ENCODE data around the gene COX4I1. TPM values are rescaled to one million over a fixed set of nuclear protein-coding genes. Genes with fewer than 3 reads are reported as not detected.

Gene COX4I1
- total RNA-seq, 1 donor from 2014 or later: 308 TPM

DNA sequence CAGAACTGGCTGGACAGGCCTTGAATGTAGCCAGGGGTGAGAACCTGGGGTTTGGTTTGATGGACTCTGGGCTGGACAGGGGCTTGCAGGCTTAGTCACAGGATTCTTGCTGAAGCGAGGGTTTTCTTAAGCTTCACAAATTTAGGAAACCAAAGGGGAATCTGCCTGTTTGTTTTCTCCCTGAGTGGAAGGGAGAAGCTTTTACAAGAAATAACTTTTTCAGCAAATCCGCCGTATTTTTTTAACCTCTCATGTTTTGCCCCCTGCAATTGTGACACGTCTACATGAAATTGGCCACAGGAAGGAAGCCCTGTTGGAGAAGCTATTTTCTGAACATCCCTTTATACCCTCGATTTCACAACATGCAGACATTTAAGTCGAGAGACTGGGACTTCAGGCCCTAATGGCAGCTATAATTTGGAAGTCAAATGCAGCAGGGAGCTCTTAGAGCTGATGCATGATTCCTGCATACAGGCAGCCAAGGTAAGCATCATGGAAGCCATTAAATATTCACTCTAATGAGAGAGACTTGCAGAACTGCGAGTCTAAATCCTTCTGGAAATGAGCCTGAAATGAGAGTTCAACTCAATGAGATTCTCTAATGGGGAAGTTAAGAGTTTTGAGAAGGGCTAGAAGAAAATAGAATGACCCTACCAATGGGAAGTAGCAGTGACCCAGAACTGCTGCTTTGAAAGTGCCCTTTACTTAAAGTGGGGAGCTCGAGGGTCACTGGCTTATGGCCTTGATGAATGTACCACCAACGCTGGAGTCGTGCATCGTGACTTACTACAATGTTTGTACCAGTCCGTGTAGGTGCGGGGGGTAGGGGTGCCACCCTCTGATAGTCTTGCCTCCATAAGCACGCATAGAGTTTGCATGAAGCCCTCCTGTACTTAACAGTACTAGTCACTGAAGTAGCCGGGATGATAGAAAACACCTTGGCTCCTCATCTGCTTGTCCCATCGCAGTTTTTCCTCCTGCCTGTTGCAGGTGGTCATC, 54.4 kb downstream of the COX4I1 start:
- H3K36me3 ChIP-seq: no peaks in the 10 kb centered on the region
- H3K79me2 ChIP-seq (ENCODE audit: low read depth): no peaks in the 10 kb centered on the region
- no peak for TF ChIP-seq EZH2phosphoT487 (IDR thresholded peaks at IDR 0.05)
- TF ChIP-seq EZH2 (IDR thresholded peaks at IDR 0.05): no peak
- TF ChIP-seq CTCF (IDR thresholded peaks at IDR 0.05): no peak
- no peak for DNase-seq (ENCODE audit: low spot score)
- H3K9me3 ChIP-seq (ENCODE audit: low read depth): no peaks in the 10 kb centered on the region
- H3K4me3 Mint-ChIP-seq: no peak overlapping the region
- H3K27ac Mint-ChIP-seq: no peak overlapping the region
- H3K27me3 ChIP-seq: peaks cover 3% of the 10 kb centered on the region
- H3K36me3 Mint-ChIP-seq: no peaks in the 10 kb centered on the region
- H3K27ac ChIP-seq: no peak overlapping the region
- peaks cover 3% of the 10 kb centered on the region for H3K9me3 Mint-ChIP-seq
- H3F3A ChIP-seq (ENCODE audit: low read depth): no peaks in the 10 kb centered on the region
- H3K27me3 Mint-ChIP-seq (ENCODE audit: insufficient read depth, low read depth): peaks cover 8% of the 10 kb centered on the region
- H3K4me1 ChIP-seq: no peaks in the 10 kb centered on the region
- H3K4me2 ChIP-seq: no peak overlapping the region
- H3K4me3 ChIP-seq: no peak overlapping the region
- H3K4me1 Mint-ChIP-seq: peaks cover 10% of the 10 kb centered on the region
- no peaks in the 10 kb centered on the region for H4K20me1 ChIP-seq (ENCODE audit: low read depth)
- no peak overlapping the region for H3K9ac ChIP-seq
- H2AFZ ChIP-seq (replicated peaks): no peak overlapping the region

DNA sequence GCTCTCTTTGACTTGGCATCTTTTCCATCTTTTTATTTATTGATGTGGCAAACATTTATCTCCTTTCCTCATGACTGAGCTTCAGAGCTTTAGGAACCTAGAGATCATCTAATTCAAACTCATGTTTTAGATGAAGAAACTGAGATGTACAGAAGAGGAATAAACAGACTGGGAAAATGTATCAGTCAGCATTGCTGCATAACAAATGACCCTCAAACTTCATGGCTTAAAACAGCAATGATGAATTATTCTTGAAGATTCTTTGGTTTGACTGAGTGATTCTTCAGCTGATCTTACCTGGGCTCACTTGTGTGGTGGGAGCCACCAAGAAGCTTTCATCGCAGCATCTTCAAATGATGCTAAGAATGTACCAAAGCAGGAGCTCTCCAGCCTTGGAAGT, 55.4 kb downstream of the COX4I1 start:
- Histone ChIP-seq H3K36me3 (no peaks in the 10 kb centered on the region), H4K20me1 (ENCODE audit: low read depth) (no peaks in the 10 kb centered on the region), H3F3A (ENCODE audit: low read depth) (no peaks in the 10 kb centered on the region), H3K9ac (no peak overlapping the region), H3K9me3 (ENCODE audit: low read depth) (no peaks in the 10 kb centered on the region), H3K27ac (no peak overlapping the region), H3K27me3 (peaks cover 3% of the 10 kb centered on the region), H2AFZ (replicated peaks) (no peak overlapping the region), H3K4me2 (no peak overlapping the region), H3K4me1 (no peaks in the 10 kb centered on the region), H3K4me3 (no peak overlapping the region), H3K79me2 (ENCODE audit: low read depth) (no peaks in the 10 kb centered on the region)
- no peak for DNase-seq (ENCODE audit: low spot score)
- H3K36me3 Mint-ChIP-seq: no peaks in the 10 kb centered on the region
- TF ChIP-seq EZH2 (IDR thresholded peaks at IDR 0.05) (no peak), EZH2phosphoT487 (IDR thresholded peaks at IDR 0.05) (no peak), CTCF (IDR thresholded peaks at IDR 0.05) (no peak)
- no peak overlapping the region for H3K27ac Mint-ChIP-seq
- peaks cover 10% of the 10 kb centered on the region for H3K4me1 Mint-ChIP-seq
- peaks cover 3% of the 10 kb centered on the region for H3K9me3 Mint-ChIP-seq
- no peak overlapping the region for H3K4me3 Mint-ChIP-seq
- H3K27me3 Mint-ChIP-seq (ENCODE audit: insufficient read depth, low read depth): peaks cover 11% of the 10 kb centered on the region

GRCh38 chr16:85856079-85856478, 56.6 kb downstream of the COX4I1 start:
- no peaks in the 10 kb centered on the region for H4K20me1 ChIP-seq (ENCODE audit: low read depth)
- peaks cover 3% of the 10 kb centered on the region for H3K27me3 ChIP-seq
- no peaks in the 10 kb centered on the region for H3K36me3 ChIP-seq
- no peaks in the 10 kb centered on the region for H3K9me3 ChIP-seq (ENCODE audit: low read depth)
- Mint-ChIP-seq H3K27me3 (ENCODE audit: insufficient read depth, low read depth) (peaks cover 16% of the 10 kb centered on the region), H3K4me1 (peaks cover 7% of the 10 kb centered on the region), H3K9me3 (peaks cover 3% of the 10 kb centered on the region), H3K4me3 (no peak overlapping the region), H3K27ac (no peak overlapping the region), H3K36me3 (no peaks in the 10 kb centered on the region)
- H3K4me1 ChIP-seq: no peaks in the 10 kb centered on the region
- H2AFZ ChIP-seq (replicated peaks): no peak overlapping the region
- no peak overlapping the region for H3K27ac ChIP-seq
- H3K4me2 ChIP-seq: no peak overlapping the region
- DNase-seq (ENCODE audit: low spot score): no peak
- H3F3A ChIP-seq (ENCODE audit: low read depth): no peaks in the 10 kb centered on the region
- TF ChIP-seq CTCF (IDR thresholded peaks at IDR 0.05) (no peak), EZH2 (IDR thresholded peaks at IDR 0.05) (no peak), EZH2phosphoT487 (IDR thresholded peaks at IDR 0.05) (no peak)
- H3K79me2 ChIP-seq (ENCODE audit: low read depth): no peaks in the 10 kb centered on the region
- H3K4me3 ChIP-seq: no peak overlapping the region
- no peak overlapping the region for H3K9ac ChIP-seq
